Measurements from ENCODE around the gene MAVS. TPM values are rescaled to one million over a fixed set of nuclear protein-coding genes. Genes with fewer than 3 reads are reported as not detected.
A peak's percentile ranks its signal among the peaks of the same experiment; 100 is the strongest.
"Not testable (repeated sequence)": the region's sequence is repeated elsewhere in the genome, so short reads cannot be mapped to it uniquely, and the experiment has no call there.

Gene MAVS
- total and polyA plus RNA-seq, 12 donors: 17.5 to 48.7 (median 44.2) TPM

GRCh38 chr20:3876676-3877075 lies 30.0 kb downstream of the MAVS start:
- Histone ChIP-seq H3K9me3 (no peaks in the 10 kb centered on the region), H3K36me3 (peaks cover 0 to 73% (median 14%) of the 10 kb centered on the region in 9 donors), H3K27ac (no peak overlapping the region), H3K27me3 (no peaks in the 10 kb centered on the region), H3K4me3 (no peak overlapping the region), H3K4me1 (peaks cover 0 to 22% (median 0%) of the 10 kb centered on the region in 9 donors)
- ATAC-seq (no peak), DNase-seq (no peak)
- no peak for TF ChIP-seq CTCF (IDR thresholded peaks at IDR 0.05)
- intact Hi-C loops (cut with DNase I): loop anchor here in 1 of 10 donors (10.0 kb wide), 1 partner anchor 128 kb away; no protein-coding TSS in a partner anchor

- H3K27ac ChIP-seq, H3K9me3 ChIP-seq, H3K27me3 ChIP-seq, DNase-seq, H3K4me3 ChIP-seq, ATAC-seq: not testable (repeated sequence)
- intact Hi-C loops (cut with DNase I): loop anchor here in 1 of 10 donors (10.0 kb wide), 1 partner anchor 126 kb away; no protein-coding TSS in a partner anchor
- peaks cover 0 to 18% (median 0%) of the 10 kb centered on the region in 9 donors for H3K4me1 ChIP-seq
- 96 to 97% methylated on average over 4 of the region's 4 CpGs for WGBS, 2 donors
- peaks cover 0 to 51% (median 2%) of the 10 kb centered on the region in 9 donors for H3K36me3 ChIP-seq
These were observed 32.3 kb downstream of the MAVS start for GRCh38 chr20:3878921-3879274.

GRCh38 chr20:3885715-3886114 lies 39.1 kb downstream of the MAVS start:
- H3K4me1 ChIP-seq: peaks cover 3 to 21% (median 15%) of the 10 kb centered on the region in 9 donors
- no peak overlapping the region for H3K4me3 ChIP-seq
- H3K9me3 ChIP-seq: no peaks in the 10 kb centered on the region
- ATAC-seq (no peak), DNase-seq (no peak)
- TF ChIP-seq CTCF (IDR thresholded peaks at IDR 0.05): no peak
- intact Hi-C loops (cut with DNase I): loop anchor here in 5 of 10 donors (5.0 to 10.0 kb wide), 7 partner anchors 122 to 202 kb away; no protein-coding TSS in a partner anchor
- peaks cover 0 to 16% (median 0%) of the 10 kb centered on the region in 9 donors for H3K36me3 ChIP-seq
- 90 to 96% methylated on average over 3 of the region's 3 CpGs for WGBS, 2 donors
- no peak overlapping the region for H3K27ac ChIP-seq
- H3K27me3 ChIP-seq: no peaks in the 10 kb centered on the region

GRCh38 chr20:3887876-3888620 lies 41.4 kb downstream of the MAVS start:
- H3K4me3 ChIP-seq: peak overlapping the region; percentile 65 to 100 (median 94)

More at GRCh38 chr20:3887876-3888620, 41.4 kb downstream of the MAVS start:
- H3K9me3 ChIP-seq: no peaks in the 10 kb centered on the region
- DNase-seq (peak in 1 of 2 donors; percentile 32), ATAC-seq (peak; percentile 13 to 48 (median 39))
- H3K27ac ChIP-seq: peak overlapping the region; percentile 69 to 99 (median 97)
- intact Hi-C loops (cut with DNase I): loop anchor here in 5 of 10 donors (5.0 to 10.0 kb wide), 7 partner anchors 119 to 199 kb away; no protein-coding TSS in a partner anchor
- peaks cover 0 to 17% (median 0%) of the 10 kb centered on the region in 9 donors for H3K36me3 ChIP-seq
- H3K27me3 ChIP-seq: no peaks in the 10 kb centered on the region
- no peak for TF ChIP-seq CTCF (IDR thresholded peaks at IDR 0.05)
- 15 to 19% methylated on average over 15 of the region's 15 CpGs for WGBS, 2 donors
- H3K4me1 ChIP-seq: peaks cover 6 to 41% (median 38%) of the 10 kb centered on the region in 9 donors
